GM12878 (cell line): ENCODE measurements around the gene UGGT1. TPM values are rescaled to one million over a fixed set of nuclear protein-coding genes. Genes with fewer than 3 reads are reported as not detected.

Experiments used
- ATAC-seq: fragments of 200-7000 bp; cut with Tn5 transposase; 3 replicates; pipeline ENCODE4 v1.9.1; 2020; ENCODE audit warnings: mild to moderate bottlenecking, moderate library complexity
- BruUV-seq: library from RNA; stranded (reverse); fragments of 400-500 nt; replicated peaks from 2 replicates; lab custom pipeline; 2021; lab: Mats Ljungman, UMichigan
- CTCF ChIA-PET: fragments of 300-600 bp; sonication (Branson Sonifier 250); formaldehyde crosslinking; extraction: SDS; loops from one replicate; lab custom pipeline; 2021; ENCODE audit warnings: inconsistent platforms; lab: Yijun Ruan, JAX
- POLR2A ChIA-PET: fragments of 350-600 bp; formaldehyde crosslinking; extraction: SDS; loops from one replicate; lab custom pipeline; 2021; ENCODE audit warnings: inconsistent platforms; lab: Charles Lee
- RAD21 ChIA-PET: fragments of 300-600 bp; sonication (Branson Sonifier 250); formaldehyde crosslinking; loops from one replicate; lab custom pipeline; 2023; ENCODE audit warnings: antibody characterized with exemption; ENCODE audit not compliant: unreplicated experiment; lab: Charles Lee
- SMC1A ChIA-PET: fragments of 300-600 bp; sonication (Branson Sonifier 250); formaldehyde crosslinking; loops from one replicate; lab custom pipeline; 2023; ENCODE audit not compliant: unreplicated experiment, uncharacterized antibody; lab: Charles Lee
- DNase-seq: peaks from one replicate; pipeline ENCODE4 v3.0.0-alpha.2; 2011; ENCODE audit warnings: low read depth, low spot score
- FAIRE-seq: peaks from 3 replicates; lab custom pipeline; 2011; peaks lifted over from hg19 to GRCh38; lab: Jason Lieb, UNC
- H2AFZ ChIP-seq: 2 replicates; pipeline ENCODE4 v1.6.0; 2011; ENCODE audit warnings: low read depth, low read length, control low read depth; ENCODE audit not compliant: control insufficient read depth
- H3K27ac ChIP-seq: 2 replicates; pipeline ENCODE4 v1.5.1; 2011; ENCODE audit warnings: control low read depth; ENCODE audit not compliant: control insufficient read depth, insufficient read depth
- H3K27me3 ChIP-seq, 2 experiments: replicated peaks in 1 of 2; 2 replicates each; pipeline versions ENCODE4 v1.6.0 to v1.6.1; 2011; ENCODE audit warnings: low read length in 1 of 2; ENCODE audit not compliant: control insufficient read depth in 2 of 2, insufficient read depth in 2 of 2
- H3K36me3 ChIP-seq, 2 experiments: 2 replicates each; pipeline ENCODE4 v1.5.1; 2011; ENCODE audit warnings: low read length in 1 of 2; ENCODE audit not compliant: control insufficient read depth in 2 of 2, insufficient read depth in 2 of 2
- H3K4me1 ChIP-seq: 2 replicates; pipeline ENCODE4 v1.6.1; 2011; ENCODE audit warnings: mild to moderate bottlenecking, low read length, moderate library complexity, mixed read lengths; ENCODE audit not compliant: control insufficient read depth, insufficient read depth
- H3K4me2 ChIP-seq: 2 replicates; pipeline ENCODE4 v1.6.0; 2011; ENCODE audit warnings: control low read depth; ENCODE audit not compliant: control insufficient read depth, insufficient read depth
- H3K4me3 ChIP-seq: fragments of 200-600 bp; sonication (generic); 2 replicates; pipeline ENCODE4 v1.5.1; 2016
- H3K79me2 ChIP-seq: 2 replicates; pipeline ENCODE4 v1.6.0; 2011; ENCODE audit warnings: low read length; ENCODE audit not compliant: control insufficient read depth, insufficient read depth
- H3K9ac ChIP-seq: 2 replicates; pipeline ENCODE4 v1.8.0; 2011; ENCODE audit warnings: low read length, control low read depth, mixed read lengths; ENCODE audit not compliant: control insufficient read depth, insufficient read depth
- H3K9me3 ChIP-seq: replicated peaks from 3 replicates; pipeline ENCODE4 v1.5.1; 2011; ENCODE audit warnings: mild to moderate bottlenecking, low read length; ENCODE audit not compliant: control insufficient read depth, insufficient read depth
- H4K20me1 ChIP-seq: 2 replicates; pipeline ENCODE4 v1.6.0; 2011; ENCODE audit not compliant: control insufficient read depth, insufficient read depth
- BCL11A ChIP-seq: IDR thresholded peaks from 2 replicates; pipeline ENCODE4 v1.6.1; 2011; ENCODE audit warnings: low read depth, low read length
- CBX5 ChIP-seq: sonication (generic); IDR thresholded peaks from 2 replicates; pipeline ENCODE4 v1.6.1; 2016; ENCODE audit warnings: low read depth, moderate library complexity, mild to moderate bottlenecking, inconsistent platforms
- CHD4 ChIP-seq: fragments of 200-600 bp; sonication (generic); IDR thresholded peaks from 2 replicates; pipeline ENCODE4 v1.6.1; 2016; ENCODE audit warnings: mild to moderate bottlenecking
- CREB1 ChIP-seq: IDR thresholded peaks from 2 replicates; pipeline ENCODE4 v1.6.1; 2012; ENCODE audit warnings: low read depth, mild to moderate bottlenecking, inconsistent platforms
- FOXM1 ChIP-seq: IDR thresholded peaks from 2 replicates; pipeline ENCODE4 v1.6.1; 2012; ENCODE audit warnings: low read depth, mild to moderate bottlenecking, inconsistent platforms, low read length, moderate library complexity
- KLF5 ChIP-seq: fragments of 450-650 bp; IDR thresholded peaks from 2 replicates; pipeline ENCODE4 v1.6.1; 2014; ENCODE audit warnings: mild to moderate bottlenecking; ENCODE audit not compliant: partially characterized antibody
- LARP7 ChIP-seq: fragments of 450-650 bp; IDR thresholded peaks from 2 replicates; pipeline ENCODE4 v1.6.1; 2017; ENCODE audit warnings: mild to moderate bottlenecking
- MYC ChIP-seq: IDR thresholded peaks from 2 replicates; pipeline ENCODE4 v1.6.1; 2011; ENCODE audit warnings: mild to moderate bottlenecking, low read length, moderate library complexity, inconsistent platforms; ENCODE audit not compliant: insufficient read depth, insufficient replicate concordance, insufficient read length, severe bottlenecking
- NFIC ChIP-seq: IDR thresholded peaks from 2 replicates; pipeline ENCODE4 v1.6.1; 2012; ENCODE audit warnings: low read depth, mild to moderate bottlenecking, inconsistent platforms, low read length, moderate library complexity
- NFYB ChIP-seq: IDR thresholded peaks from 2 replicates; pipeline ENCODE4 v1.6.1; 2011; ENCODE audit warnings: low read depth, mild to moderate bottlenecking, low read length, improper control_type of control experiment, moderate library complexity; ENCODE audit not compliant: insufficient read depth
- RUNX3 ChIP-seq: IDR thresholded peaks from 2 replicates; pipeline ENCODE4 v1.6.1; 2012; ENCODE audit warnings: low read length, inconsistent platforms
- SMAD5 ChIP-seq: IDR thresholded peaks from 2 replicates; pipeline ENCODE4 v1.6.1; 2016; ENCODE audit warnings: antibody characterized with exemption, low read depth
- SREBF2 ChIP-seq: IDR thresholded peaks from 2 replicates; pipeline ENCODE4 v1.6.1; 2012; ENCODE audit warnings: mild to moderate bottlenecking, low read length
- YBX1 ChIP-seq: fragments of 450-650 bp; IDR thresholded peaks from 2 replicates; pipeline ENCODE4 v1.6.1; 2016; ENCODE audit warnings: antibody characterized with exemption
- WGBS: methylation state at CpG from one replicate; pipeline ENCODE4 v1.1.6; 2016; ENCODE audit warnings: low lambda C conversion rate; ENCODE audit not compliant: insufficient replicate concordance, insufficient coverage; ENCODE audit errors: missing lambda C conversion rate; 5-methylcytosine and 5-hydroxymethylcytosine counted together
- in situ Hi-C: fragments of 300-500 bp; cut with MboI; formaldehyde crosslinking; loops from 9 replicates; pipeline ENCODE4 v1.14.3; 2018; ENCODE audit warnings: mixed read lengths
- intact Hi-C: fragments of 100-400 bp; cut with micrococcal nuclease; formaldehyde crosslinking; loops from one replicate; pipeline ENCODE4 v1.14.2; 2022; ENCODE audit not compliant: unreplicated experiment
- polyA plus RNA-seq, 11 experiments: library from polyadenylated mRNA; depleted of rRNA in 4 of 11; unstranded in 6 of 11; stranded (reverse) in 5 of 11; fragments of >200 nt; fragmentation: Nextera tagmentation in 4 of 11; fragmentation: Illumina TruSeq in 1 of 11; extraction: Ambion mirVana in 4 of 11; extraction: Trizol in 1 of 11; gene quantifications; 1 replicate in 1 of 11; 2 replicates in 10 of 11; pipeline versions ENCODE4 v1.2.1 to v1.2.3, GENCODE V29; 2011 to 2016; ENCODE audit warnings: inconsistent platforms in 2 of 11, missing spikeins in 2 of 11, low read depth in 1 of 11
- total RNA-seq, 4 experiments: library from RNA; depleted of rRNA in 3 of 4; stranded (reverse); fragments of >200 nt in 3 of 4; fragmentation: Illumina TruSeq in 1 of 4; extraction: Trizol in 1 of 4; gene quantifications; 2 replicates each; pipeline versions ENCODE4 v1.2.1 to v1.2.3, GENCODE V29; 2013 to 2021
- TF ChIP-seq, protein P1 (sequence below): fragments of 450-650 bp; formaldehyde crosslinking; IDR thresholded peaks from 2 replicates; pipeline ENCODE4 v1.4.0; 2020; ENCODE audit warnings: mild to moderate bottlenecking, moderate library complexity
- TF ChIP-seq, protein P2 (sequence below): fragments of 450-650 bp; IDR thresholded peaks from 2 replicates; pipeline ENCODE4 v1.6.1; 2017; ENCODE audit warnings: antibody characterized with exemption, mild to moderate bottlenecking, moderate library complexity
- TF ChIP-seq, protein P3 (sequence below): fragments of 450-650 bp; IDR thresholded peaks from 2 replicates; pipeline ENCODE4 v1.6.1; 2014; ENCODE audit warnings: mild to moderate bottlenecking
- TF ChIP-seq, protein P4 (sequence below): IDR thresholded peaks from 2 replicates; pipeline ENCODE4 v1.6.1; 2012; ENCODE audit warnings: low read depth, low read length, improper control_type of control experiment

The UGGT1 gene
- total and polyA plus RNA-seq, 10 of the 15 experiments (the other 5 are each of a cell fraction or from before 2014, with no cell fraction given): 4.1 to 49.8 (median 28.5) TPM

DNA sequence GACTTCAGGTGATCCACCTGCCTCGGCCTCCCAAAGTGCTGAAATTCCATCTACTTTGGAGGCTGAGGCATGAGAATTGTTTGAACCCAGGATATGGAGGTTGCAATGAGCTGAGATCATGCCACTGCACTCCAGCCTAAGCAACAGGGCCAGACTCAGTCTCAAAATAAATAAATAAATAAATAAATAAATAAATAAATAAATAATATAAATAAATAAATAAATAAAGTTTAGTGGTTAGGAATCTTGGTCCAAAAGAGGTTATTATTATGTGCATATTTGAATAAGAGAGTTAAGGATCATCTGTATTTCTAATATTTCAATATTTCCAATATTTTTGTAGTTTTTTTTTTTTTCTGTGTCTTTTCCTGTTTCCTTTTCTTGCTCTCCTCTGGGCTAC lies 136.9 kb downstream of the UGGT1 start:
- 73% methylated on average over 1 of the region's 1 CpG for WGBS
- Histone ChIP-seq H3K27ac (no peak overlapping the region), H3K27me3 (no peaks in the 10 kb centered on the region), H3K4me3 (no peak overlapping the region), H2AFZ (no peak overlapping the region), H3K4me1 (no peaks in the 10 kb centered on the region), H3K36me3 (no peaks in the 10 kb centered on the region), H3K9ac (no peak overlapping the region), H3K9me3 (no peaks in the 10 kb centered on the region), H4K20me1 (no peaks in the 10 kb centered on the region), H3K4me2 (no peak overlapping the region), H3K79me2 (no peaks in the 10 kb centered on the region)
- RAD21 ChIA-PET: no interaction called here
- intact Hi-C loops (no loop called here), in situ Hi-C loops (no loop called here)
- ATAC-seq (no peak), FAIRE-seq (no peak), DNase-seq (no peak)
- POLR2A ChIA-PET: interaction anchor here (0.7 to 1.1 kb wide), 2 partner anchors 10 to 575 kb away, joined by 3 to 9 read pairs; no protein-coding TSS in a partner anchor
- SMC1A ChIA-PET: interaction anchor here (0.7 kb wide), 1 partner anchor 1131 kb away, joined by 3 read pairs; no protein-coding TSS in a partner anchor
- CTCF ChIA-PET: interaction anchor here (0.7 kb wide), 1 partner anchor 680 kb away, joined by 3 read pairs; no protein-coding TSS in a partner anchor
- no TSS peak for BruUV-seq
- TF ChIP-seq LARP7 (no peak), CREB1 (no peak), CBX5 (no peak), SMAD5 (no peak), YBX1 (no peak), SREBF2 (no peak), KLF5 (no peak), BCL11A (no peak), FOXM1 (no peak), RUNX3 (no peak), MYC (no peak), CHD4 (no peak), NFYB (no peak), NFIC (no peak)
- TF ChIP-seq, protein P1, sequence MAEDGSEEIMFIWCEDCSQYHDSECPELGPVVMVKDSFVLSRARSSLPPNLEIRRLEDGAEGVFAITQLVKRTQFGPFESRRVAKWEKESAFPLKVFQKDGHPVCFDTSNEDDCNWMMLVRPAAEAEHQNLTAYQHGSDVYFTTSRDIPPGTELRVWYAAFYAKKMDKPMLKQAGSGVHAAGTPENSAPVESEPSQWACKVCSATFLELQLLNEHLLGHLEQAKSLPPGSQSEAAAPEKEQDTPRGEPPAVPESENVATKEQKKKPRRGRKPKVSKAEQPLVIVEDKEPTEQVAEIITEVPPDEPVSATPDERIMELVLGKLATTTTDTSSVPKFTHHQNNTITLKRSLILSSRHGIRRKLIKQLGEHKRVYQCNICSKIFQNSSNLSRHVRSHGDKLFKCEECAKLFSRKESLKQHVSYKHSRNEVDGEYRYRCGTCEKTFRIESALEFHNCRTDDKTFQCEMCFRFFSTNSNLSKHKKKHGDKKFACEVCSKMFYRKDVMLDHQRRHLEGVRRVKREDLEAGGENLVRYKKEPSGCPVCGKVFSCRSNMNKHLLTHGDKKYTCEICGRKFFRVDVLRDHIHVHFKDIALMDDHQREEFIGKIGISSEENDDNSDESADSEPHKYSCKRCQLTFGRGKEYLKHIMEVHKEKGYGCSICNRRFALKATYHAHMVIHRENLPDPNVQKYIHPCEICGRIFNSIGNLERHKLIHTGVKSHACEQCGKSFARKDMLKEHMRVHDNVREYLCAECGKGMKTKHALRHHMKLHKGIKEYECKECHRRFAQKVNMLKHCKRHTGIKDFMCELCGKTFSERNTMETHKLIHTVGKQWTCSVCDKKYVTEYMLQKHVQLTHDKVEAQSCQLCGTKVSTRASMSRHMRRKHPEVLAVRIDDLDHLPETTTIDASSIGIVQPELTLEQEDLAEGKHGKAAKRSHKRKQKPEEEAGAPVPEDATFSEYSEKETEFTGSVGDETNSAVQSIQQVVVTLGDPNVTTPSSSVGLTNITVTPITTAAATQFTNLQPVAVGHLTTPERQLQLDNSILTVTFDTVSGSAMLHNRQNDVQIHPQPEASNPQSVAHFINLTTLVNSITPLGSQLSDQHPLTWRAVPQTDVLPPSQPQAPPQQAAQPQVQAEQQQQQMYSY: no peak
- TF ChIP-seq, protein P2, sequence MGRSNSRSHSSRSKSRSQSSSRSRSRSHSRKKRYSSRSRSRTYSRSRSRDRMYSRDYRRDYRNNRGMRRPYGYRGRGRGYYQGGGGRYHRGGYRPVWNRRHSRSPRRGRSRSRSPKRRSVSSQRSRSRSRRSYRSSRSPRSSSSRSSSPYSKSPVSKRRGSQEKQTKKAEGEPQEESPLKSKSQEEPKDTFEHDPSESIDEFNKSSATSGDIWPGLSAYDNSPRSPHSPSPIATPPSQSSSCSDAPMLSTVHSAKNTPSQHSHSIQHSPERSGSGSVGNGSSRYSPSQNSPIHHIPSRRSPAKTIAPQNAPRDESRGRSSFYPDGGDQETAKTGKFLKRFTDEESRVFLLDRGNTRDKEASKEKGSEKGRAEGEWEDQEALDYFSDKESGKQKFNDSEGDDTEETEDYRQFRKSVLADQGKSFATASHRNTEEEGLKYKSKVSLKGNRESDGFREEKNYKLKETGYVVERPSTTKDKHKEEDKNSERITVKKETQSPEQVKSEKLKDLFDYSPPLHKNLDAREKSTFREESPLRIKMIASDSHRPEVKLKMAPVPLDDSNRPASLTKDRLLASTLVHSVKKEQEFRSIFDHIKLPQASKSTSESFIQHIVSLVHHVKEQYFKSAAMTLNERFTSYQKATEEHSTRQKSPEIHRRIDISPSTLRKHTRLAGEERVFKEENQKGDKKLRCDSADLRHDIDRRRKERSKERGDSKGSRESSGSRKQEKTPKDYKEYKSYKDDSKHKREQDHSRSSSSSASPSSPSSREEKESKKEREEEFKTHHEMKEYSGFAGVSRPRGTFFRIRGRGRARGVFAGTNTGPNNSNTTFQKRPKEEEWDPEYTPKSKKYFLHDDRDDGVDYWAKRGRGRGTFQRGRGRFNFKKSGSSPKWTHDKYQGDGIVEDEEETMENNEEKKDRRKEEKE: no peak
- TF ChIP-seq, protein P3, sequence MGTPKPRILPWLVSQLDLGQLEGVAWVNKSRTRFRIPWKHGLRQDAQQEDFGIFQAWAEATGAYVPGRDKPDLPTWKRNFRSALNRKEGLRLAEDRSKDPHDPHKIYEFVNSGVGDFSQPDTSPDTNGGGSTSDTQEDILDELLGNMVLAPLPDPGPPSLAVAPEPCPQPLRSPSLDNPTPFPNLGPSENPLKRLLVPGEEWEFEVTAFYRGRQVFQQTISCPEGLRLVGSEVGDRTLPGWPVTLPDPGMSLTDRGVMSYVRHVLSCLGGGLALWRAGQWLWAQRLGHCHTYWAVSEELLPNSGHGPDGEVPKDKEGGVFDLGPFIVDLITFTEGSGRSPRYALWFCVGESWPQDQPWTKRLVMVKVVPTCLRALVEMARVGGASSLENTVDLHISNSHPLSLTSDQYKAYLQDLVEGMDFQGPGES: no peak
- TF ChIP-seq, protein P4, sequence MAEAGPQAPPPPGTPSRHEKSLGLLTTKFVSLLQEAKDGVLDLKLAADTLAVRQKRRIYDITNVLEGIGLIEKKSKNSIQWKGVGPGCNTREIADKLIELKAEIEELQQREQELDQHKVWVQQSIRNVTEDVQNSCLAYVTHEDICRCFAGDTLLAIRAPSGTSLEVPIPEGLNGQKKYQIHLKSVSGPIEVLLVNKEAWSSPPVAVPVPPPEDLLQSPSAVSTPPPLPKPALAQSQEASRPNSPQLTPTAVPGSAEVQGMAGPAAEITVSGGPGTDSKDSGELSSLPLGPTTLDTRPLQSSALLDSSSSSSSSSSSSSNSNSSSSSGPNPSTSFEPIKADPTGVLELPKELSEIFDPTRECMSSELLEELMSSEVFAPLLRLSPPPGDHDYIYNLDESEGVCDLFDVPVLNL: no peak
